Measurements from ENCODE around the gene ELOB. TPM values are rescaled to one million over a fixed set of nuclear protein-coding genes. Genes with fewer than 3 reads are reported as not detected.
A peak's percentile ranks its signal among the peaks of the same experiment; 100 is the strongest.

Gene ELOB
- total RNA-seq, 1 experiment from 2014 or later, result 269 TPM

DNA sequence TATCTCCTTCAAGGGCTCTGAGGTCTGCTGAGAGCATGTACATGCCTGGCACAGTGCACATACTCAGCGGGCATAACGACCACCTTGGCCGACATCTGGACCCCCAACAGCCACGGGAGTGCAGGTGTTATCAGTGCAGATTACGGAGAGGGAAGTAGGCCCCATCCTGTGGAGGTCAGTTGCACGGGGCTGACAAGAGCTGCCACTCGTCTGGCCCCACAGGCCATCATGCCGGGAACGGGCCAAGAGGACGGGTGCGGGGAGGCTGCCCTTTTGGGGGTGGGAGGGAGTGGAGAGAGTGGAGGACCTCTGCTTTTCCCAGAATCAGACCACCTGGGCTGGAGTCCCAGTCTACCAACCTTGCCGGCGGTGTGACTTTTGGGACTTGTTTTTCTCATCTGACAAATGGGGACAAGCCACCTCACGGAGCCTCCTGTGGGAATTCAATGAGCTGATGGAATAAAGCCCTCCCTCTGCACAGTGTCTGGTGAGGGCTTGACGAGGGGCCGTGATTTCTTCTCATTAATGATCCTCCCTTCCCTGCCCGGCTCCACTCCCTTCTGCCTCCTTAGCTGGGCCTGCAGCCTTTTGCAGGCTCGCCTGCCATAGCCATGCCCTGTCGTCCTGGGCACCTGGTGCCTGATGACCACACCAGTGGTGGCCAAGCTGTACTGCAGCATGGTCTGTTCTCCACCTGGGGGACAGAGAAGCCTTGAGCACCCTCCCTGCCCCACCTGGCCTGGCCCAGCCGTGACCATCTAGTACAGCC is 5.7 kb upstream of the ELOB start:
- H3K27me3 ChIP-seq (ENCODE audit: control insufficient read depth, insufficient read depth, low read length), result no peaks in the 10 kb centered on the region; the same call in 1 of the 2 replicates
- DNase-seq, result peak; percentile 74
- no peaks in the 10 kb centered on the region for H3K36me3 ChIP-seq (replicated peaks; ENCODE audit: control insufficient read depth, insufficient read depth, low read length)
- no peak overlapping the region for H3K4me3 ChIP-seq (ENCODE audit: insufficient read depth, low read depth, low read length)

DNA sequence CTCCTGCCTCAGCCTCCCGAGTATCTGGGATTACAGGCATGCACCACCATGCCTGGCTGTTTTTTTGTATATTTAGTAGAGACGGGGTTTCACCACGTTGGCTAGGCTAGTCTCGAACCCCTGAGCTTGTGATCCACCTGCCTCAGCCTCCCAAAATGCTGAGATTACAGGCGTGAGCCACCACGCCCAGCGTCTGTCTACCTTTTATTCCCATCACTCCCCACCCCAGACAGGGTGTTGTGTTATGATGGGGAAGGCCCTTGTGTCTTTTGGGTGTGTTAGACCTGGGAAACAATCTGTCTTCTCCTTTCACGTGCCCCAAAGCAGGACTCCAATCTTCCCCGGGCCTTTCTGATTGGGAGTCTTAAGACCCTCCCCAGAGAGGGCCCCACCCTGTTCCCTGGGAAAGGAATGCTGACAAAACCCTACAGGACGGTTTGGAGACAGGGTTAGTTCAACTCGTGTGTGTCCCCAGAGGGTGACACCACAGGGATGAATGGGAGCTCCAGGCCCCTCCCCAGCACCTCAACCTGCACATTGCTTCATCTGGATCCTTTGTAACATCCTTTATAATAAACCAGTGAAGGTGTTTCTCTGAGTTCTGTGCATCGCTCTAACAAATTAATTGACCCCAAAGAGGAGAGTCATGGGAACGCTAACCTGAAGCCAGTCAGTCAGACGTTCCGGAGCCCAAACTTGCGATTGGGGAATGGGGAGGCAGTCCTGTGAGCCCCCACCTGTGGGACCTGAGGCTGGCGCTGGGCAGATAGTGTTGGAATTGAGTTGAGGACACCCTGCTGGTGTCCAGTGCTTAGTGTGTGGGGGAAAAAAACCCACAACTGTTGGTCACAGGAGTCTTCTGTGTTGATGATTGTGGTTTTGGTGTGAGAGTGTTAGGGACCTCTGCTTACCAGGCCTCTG is 3.2 kb upstream of the ELOB start:
- peaks cover 2% of the 10 kb centered on the region for H3K36me3 ChIP-seq (replicated peaks; ENCODE audit: control insufficient read depth, insufficient read depth, low read length)
- peak; percentile 65 for DNase-seq
- no peak overlapping the region for H3K4me3 ChIP-seq (ENCODE audit: insufficient read depth, low read depth, low read length)
- H3K27me3 ChIP-seq (ENCODE audit: control insufficient read depth, insufficient read depth, low read length), result no peaks in the 10 kb centered on the region

DNA sequence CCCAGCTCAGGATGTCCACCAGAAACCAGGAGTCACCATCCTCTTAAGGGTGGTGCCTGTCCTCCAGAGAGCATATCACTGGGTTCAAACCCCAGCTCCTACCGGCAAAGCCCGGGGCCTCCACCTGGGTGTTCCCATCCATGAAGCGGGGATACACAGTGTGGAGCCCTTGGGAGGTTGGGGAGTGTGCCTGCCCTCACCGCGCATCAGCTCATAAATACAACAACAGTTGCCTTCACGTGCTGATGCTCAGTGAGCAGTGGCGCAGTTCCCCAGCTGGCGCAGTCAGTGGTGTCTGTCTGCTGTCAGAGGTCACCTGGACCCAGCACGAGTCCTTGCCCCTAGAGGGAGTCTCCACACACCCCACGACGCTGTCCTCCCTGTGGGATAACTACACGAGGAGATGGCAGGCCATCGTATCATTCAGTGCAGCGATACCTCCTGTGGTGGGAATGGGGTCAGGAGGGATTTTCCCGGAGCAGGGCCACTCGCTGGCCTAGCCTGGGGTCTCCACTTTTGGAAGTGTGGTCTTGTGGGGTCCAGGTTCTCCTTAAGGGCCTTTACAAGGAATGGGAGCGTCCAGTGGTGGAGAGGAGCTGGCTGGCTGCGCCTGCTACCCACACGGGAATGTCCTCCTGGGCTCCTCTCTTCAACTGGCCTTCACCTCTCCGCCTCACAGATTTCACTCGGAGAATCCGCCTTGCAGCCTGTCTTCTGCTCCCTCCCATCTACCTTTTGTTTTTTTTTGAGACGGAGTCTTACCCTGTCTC is 2.3 kb upstream of the ELOB start:
- peak; percentile 54 for DNase-seq
- no peaks in the 10 kb centered on the region for H3K27me3 ChIP-seq (ENCODE audit: control insufficient read depth, insufficient read depth, low read length)
- H3K36me3 ChIP-seq (replicated peaks; ENCODE audit: control insufficient read depth, insufficient read depth, low read length), result peaks cover 10% of the 10 kb centered on the region
- no peak overlapping the region for H3K4me3 ChIP-seq (ENCODE audit: insufficient read depth, low read depth, low read length)

DNA sequence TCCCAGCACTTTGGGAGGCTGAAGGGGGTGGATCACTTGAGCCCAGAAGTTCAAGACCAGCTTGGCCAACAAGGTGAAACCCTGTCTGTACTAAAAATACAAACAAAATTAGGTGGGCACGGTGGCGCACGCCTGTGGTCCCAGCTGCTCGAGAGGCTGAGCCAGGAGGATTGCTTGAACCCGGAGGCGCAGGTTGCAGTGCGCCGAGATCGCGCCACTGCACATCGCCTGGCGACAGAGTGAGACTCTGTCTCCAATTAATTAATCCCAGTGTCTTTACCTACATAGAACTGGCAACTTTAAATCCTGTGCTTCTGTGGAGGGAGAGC is 1.5 kb upstream of the ELOB start:
- peaks cover 15% of the 10 kb centered on the region for H3K36me3 ChIP-seq (replicated peaks; ENCODE audit: control insufficient read depth, insufficient read depth, low read length)
- no peak for DNase-seq
- no peaks in the 10 kb centered on the region for H3K27me3 ChIP-seq (ENCODE audit: control insufficient read depth, insufficient read depth, low read length)
- H3K4me3 ChIP-seq (ENCODE audit: insufficient read depth, low read depth, low read length), result no peak overlapping the region

DNA sequence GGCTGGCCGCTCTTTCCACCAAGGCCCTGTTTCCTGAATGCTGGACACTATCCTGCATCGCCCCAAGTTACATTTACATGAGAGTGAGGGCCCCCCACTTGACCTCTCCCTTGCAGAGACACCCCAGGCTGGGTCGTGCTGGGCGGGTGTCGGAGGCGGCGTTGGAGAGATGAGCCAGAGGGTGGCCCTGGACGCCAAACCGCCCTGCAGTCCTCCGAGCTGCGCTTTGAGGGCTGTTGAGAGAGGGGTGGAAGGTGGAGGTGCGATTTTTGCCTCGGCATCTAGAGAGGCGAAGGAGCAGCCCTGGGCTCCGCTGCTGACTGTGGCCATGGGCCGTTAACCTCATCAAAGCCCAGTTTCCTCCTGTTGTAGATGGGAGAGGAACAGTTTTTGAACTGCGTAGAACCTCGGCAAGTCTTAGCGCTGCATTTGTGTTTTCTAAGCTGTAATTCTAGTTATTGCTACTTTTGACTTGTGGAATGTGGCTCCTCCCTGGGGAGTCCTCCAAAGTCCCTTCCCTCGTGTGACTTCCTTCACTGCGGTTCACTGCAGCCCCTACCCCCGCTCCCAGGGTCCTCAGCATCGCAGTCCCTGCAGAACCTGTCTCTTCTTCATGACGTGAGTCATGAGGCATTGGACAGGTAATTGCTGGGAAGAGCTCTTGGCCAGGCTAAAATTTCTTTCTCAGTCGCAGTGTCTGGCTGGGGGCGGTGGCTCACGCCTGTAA is 986 bp upstream of the ELOB start:
- Histone ChIP-seq H3K4me3 (ENCODE audit: insufficient read depth, low read depth, low read length) (peak overlapping the region; percentile 98), H3K36me3 (replicated peaks; ENCODE audit: control insufficient read depth, insufficient read depth, low read length) (peaks cover 17% of the 10 kb centered on the region), H3K27me3 (ENCODE audit: control insufficient read depth, insufficient read depth, low read length) (no peaks in the 10 kb centered on the region)
- peak; percentile 77 for DNase-seq

DNA sequence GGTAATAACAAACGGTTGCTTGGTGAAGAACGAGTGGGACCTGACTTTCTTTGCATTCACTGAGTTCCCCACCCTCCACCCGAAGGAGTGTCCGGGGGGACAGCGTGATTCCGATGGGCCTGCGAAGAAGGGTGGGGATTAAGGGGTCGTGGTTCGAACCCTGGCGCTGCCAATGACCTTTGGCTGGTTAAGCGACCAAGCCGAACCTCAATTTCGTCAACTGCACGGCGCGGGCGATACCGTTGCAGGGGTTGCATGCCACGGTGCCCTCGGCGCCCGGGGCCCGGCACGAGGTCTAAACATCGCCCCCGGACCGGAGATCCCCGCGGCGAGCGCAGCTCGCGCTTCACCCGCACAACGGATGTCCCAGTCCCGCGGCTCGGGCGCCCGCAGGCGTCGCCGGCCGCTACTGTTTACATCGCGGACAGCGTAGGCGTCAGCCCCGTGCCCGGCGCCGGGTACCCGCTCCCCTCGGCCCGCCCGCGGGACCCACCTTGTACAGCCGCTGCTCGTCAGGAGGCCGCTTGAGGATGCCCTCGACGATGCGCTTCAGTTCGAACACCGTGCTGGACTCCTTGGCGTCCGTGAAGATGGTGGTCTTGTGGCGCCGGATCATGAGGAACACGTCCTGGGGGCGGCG is 460 bp downstream of the ELOB start:
- H3K4me3 ChIP-seq (ENCODE audit: insufficient read depth, low read depth, low read length), result peak overlapping the region; percentile 98
- H3K27me3 ChIP-seq (ENCODE audit: control insufficient read depth, insufficient read depth, low read length), result no peaks in the 10 kb centered on the region
- peaks cover 19% of the 10 kb centered on the region for H3K36me3 ChIP-seq (replicated peaks; ENCODE audit: control insufficient read depth, insufficient read depth, low read length)
- DNase-seq, result no peak

DNA sequence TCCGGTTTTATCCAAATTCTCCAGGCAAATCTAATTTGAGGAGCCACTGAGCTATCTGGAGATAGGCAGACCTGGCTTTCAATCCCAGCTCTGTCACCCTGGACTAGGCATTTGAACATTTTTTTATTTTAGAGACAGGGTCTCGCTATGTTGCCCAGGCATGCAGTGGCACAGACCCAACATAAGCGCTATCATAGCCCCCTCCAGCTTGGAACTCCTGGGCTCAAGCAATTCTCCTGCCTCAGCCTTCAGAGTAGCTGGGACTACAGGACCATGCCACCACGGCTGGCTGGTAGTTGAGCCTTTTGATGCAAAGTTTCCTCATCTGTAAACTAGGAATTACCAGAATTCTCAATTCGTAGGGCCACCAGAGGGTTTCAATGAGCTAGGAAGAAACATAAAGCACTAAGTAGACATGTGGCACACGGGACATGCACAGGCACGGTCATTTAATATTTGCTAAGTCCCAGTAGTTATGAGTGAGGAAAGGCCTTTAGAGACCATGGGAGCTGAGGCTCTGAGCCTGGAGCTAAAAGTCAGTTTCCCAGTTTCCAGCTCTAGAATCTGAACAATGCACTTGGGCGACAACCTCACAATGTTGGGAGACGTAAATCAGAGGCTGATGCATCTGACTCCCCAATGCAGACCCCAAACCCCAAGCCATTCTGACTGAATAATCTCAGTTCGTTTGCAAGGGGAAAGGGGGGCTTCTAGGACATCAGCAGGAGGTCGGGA is 1.1 kb downstream of the ELOB start:
- no peak for DNase-seq
- Histone ChIP-seq H3K27me3 (ENCODE audit: control insufficient read depth, insufficient read depth, low read length) (no peaks in the 10 kb centered on the region), H3K4me3 (ENCODE audit: insufficient read depth, low read depth, low read length) (peak overlapping the region; percentile 98), H3K36me3 (replicated peaks; ENCODE audit: control insufficient read depth, insufficient read depth, low read length) (peaks cover 23% of the 10 kb centered on the region)

DNA sequence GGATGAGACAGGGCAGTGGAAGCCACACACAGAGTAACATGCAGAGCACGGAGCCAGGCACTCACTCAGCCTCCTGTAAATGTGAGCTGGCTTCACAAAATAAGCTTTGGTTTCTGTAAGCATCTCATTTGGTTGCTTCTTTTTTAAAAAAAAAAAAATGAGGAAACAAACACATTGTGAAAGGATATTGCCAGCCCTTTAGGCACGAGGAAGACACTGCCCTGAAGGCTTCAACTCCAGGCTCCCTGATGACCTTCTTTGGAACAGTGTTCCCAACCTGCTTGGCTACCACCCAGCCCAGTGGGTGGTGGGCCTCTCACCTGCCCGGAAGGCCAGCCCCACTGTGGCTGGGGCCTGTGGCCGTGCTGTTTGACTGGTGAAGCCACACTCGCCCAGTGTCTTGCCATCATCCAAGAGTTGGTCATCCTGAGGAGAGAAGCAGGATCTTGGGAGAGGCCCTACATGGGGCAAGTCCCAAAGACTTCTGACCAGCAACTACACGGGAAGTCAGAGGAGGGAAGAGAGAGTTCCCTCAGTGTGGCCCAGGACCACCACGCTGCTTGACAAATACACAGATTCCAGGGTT is 1.9 kb downstream of the ELOB start:
- no peak for DNase-seq
- H3K27me3 ChIP-seq (ENCODE audit: control insufficient read depth, insufficient read depth, low read length), result no peaks in the 10 kb centered on the region
- H3K4me3 ChIP-seq (ENCODE audit: insufficient read depth, low read depth, low read length), result no peak overlapping the region
- peaks cover 28% of the 10 kb centered on the region for H3K36me3 ChIP-seq (replicated peaks; ENCODE audit: control insufficient read depth, insufficient read depth, low read length)

DNA sequence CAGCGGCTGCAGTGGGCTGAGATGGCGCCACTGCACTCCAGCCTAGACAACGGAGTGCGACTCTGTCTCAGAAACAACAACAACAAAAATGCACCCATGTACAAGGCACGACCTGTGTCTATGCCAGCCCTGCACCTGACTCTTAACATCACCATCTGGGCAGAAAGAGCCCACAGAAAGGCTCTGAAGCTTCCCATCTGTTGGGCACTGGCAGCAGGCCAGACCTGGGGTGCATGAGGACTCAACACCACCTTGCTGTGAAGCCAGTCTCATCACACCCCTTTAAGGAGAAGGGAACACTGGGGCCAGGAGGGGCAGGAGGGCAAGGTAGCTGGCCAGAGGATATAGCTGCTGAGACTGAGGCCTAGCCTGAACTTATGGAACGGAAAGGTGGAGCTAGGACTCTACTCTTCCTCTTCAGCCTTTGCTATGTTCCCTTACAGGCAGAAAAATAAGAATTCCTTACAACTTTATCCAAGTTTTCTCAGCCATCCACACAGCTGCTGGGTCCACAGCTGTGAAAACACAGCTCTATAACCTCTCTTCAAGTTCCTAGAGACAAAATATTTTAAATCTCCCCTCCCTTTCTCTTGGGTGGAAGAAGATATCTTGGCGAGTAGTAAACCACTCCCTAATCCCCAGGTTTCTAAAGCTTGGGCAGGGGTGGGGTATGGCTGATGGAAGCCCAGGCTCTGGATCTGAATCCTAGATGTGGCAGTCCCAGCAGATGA is 2.8 kb downstream of the ELOB start:
- H3K4me3 ChIP-seq (ENCODE audit: insufficient read depth, low read depth, low read length), result no peak overlapping the region

DNA sequence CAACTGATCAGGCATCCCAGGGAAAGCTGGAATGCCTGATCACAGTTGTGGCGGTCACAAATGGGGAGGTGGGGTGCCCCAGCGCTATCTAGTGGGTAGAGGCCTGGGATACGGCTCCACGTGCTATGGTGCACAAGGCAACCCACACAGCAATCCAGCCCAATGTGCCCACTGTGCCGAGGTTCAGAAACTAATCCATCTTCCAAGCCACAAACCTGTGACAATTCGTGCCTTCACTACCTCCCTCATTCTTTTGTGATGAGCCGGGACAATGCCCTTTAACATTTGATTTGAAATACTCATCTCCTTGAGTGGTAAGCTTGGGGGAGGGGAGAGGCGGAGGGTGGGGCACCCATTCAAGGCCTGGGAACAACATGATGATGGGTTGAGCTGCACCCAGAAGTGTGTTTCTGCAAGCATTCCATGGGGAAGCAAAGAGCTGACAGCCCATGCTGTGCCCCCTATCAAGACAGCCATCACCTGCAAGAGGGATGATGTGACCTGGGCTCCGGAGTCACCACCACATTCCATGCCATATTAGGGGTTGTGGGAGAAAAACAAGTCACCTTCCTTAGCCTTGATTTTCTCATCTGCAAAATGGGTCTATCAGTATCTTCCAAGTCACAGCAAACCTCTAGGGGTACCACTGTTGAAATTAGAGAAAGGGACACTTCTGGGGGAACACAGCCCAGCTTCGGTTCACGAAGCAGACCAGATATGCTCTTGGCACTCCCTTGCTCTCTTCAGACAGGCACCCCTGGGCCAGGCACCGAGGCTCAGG is 3.7 kb downstream of the ELOB start:
- no peak overlapping the region for H3K4me3 ChIP-seq (ENCODE audit: insufficient read depth, low read depth, low read length)
- peaks cover 44% of the 10 kb centered on the region for H3K36me3 ChIP-seq (replicated peaks; ENCODE audit: control insufficient read depth, insufficient read depth, low read length)
- no peaks in the 10 kb centered on the region for H3K27me3 ChIP-seq (ENCODE audit: control insufficient read depth, insufficient read depth, low read length)
- DNase-seq, result no peak

More for the DNA sequence above, 2.8 kb downstream of the ELOB start:
- DNase-seq, result no peak
- H3K36me3 ChIP-seq (replicated peaks; ENCODE audit: control insufficient read depth, insufficient read depth, low read length), result peaks cover 36% of the 10 kb centered on the region
- no peaks in the 10 kb centered on the region for H3K27me3 ChIP-seq (ENCODE audit: control insufficient read depth, insufficient read depth, low read length)

DNA sequence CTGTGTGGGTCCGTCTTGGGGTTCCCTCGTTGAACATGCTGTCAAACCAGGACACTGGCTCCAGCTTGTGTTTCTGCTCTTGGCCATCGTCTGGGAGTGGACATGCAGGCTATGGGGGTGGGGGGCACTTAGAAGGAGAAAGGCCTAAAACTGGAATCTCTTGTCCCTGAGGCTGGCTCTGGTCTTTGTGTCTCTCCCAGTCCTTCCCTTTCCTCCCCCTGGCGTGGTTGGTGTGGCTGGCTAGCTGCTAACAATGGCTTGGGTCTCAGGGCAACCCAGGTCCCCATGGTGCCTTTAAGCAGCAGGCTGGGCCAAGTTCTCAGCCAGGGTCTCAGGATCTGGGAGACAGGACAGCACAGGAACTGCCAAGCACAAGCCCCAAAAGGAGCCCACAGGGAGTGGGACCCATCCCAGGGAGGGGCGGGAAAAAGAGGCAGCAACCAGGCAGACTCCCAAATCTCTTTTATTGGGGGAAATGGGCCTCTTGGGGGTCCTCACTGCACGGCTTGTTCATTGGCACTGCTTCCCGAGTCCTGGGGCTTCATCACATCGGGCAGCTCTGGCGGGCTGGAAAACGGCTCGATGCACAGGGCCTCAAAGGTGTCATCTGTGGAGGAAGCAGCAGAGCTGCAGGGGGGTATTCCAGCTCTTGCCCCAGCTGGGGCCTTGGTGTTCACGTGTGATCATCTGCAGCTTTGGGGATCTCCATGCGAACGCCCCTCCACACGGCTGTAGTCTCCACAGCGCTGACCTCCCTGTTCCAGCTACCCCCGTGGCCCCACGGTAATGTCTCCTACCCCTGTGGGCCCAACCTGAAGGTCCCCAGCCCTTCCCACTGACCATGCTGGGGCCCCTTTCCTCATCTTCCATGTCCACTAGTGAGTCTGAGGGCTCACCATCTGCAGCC is 5.3 kb downstream of the ELOB start:
- Histone ChIP-seq H3K4me3 (ENCODE audit: insufficient read depth, low read depth, low read length) (no peak overlapping the region), H3K27me3 (ENCODE audit: control insufficient read depth, insufficient read depth, low read length) (no peaks in the 10 kb centered on the region), H3K36me3 (replicated peaks; ENCODE audit: control insufficient read depth, insufficient read depth, low read length) (peaks cover 61% of the 10 kb centered on the region)
- no peak for DNase-seq

Measured in H7 (cell line).